ENCODE data around the gene CTNNA3.

Gene CTNNA3

DNA sequence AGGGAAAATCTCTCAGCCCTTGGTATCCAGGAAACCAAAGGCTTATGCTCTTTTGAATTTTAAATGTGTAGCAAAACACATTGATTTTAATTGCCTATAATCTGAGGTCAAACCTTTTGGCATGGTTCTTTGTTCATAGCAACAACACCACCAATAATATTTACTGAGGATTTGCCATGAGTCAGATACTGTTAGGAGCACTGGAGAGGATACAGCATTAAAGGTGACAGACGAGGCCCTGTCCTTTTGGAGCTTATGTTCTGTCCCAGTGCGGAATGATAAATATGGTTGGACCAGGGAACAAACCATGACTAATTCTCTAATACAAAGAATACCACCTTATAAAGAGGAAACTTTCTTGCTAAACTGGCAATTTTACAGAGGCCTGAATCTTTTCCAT is 176.6 kb downstream of the CTNNA3 start:
- no peak overlapping the region for H3K27ac Mint-ChIP-seq
- H3K4me3 Mint-ChIP-seq = no peak overlapping the region
- no peaks in the 10 kb centered on the region for H3K4me1 Mint-ChIP-seq
- H3K27me3 Mint-ChIP-seq = peaks cover 8% of the 10 kb centered on the region
- DNase-seq (no peak), ATAC-seq (no peak)
- H3K9me3 Mint-ChIP-seq = no peaks in the 10 kb centered on the region

GRCh38 chr10:67518756-67519155 is 177.2 kb downstream of the CTNNA3 start:
- DNase-seq (no peak), ATAC-seq (no peak)
- H3K9me3 Mint-ChIP-seq = no peaks in the 10 kb centered on the region
- no peak overlapping the region for H3K27ac Mint-ChIP-seq
- H3K27me3 Mint-ChIP-seq = peaks cover 8% of the 10 kb centered on the region
- no peaks in the 10 kb centered on the region for H3K4me1 Mint-ChIP-seq
- no peak overlapping the region for H3K4me3 Mint-ChIP-seq

DNA sequence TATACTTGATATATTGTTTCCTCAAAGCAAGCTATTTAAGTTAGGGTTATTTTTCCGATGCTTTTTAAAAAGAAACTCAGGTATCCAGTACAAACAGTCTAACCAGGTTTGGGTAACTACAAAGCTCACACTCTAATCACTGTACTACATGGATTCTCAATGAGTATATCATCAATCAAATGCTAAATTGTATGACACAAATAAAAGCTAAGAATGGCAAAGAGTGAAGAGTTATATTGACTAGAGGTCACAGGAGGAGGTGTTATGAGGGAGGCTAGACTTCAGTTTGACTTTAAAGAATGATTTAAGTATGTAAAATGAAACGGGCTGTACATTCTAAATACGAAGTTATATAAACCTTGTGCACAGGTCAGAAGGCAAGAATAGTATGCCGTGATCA is 178.0 kb downstream of the CTNNA3 start:
- Mint-ChIP-seq H3K4me1 (no peaks in the 10 kb centered on the region), H3K27me3 (peaks cover 8% of the 10 kb centered on the region), H3K27ac (no peak overlapping the region), H3K9me3 (no peaks in the 10 kb centered on the region), H3K4me3 (no peak overlapping the region)
- ATAC-seq (no peak), DNase-seq (no peak)

GRCh38 chr10:67506757-67507091 is 189.3 kb downstream of the CTNNA3 start:
- H3K27ac Mint-ChIP-seq = no peak overlapping the region
- DNase-seq (no peak), ATAC-seq (no peak)
- H3K9me3 Mint-ChIP-seq = peaks cover under 1 to 2% of the 10 kb centered on the region in 2 donors
- H3K27me3 Mint-ChIP-seq = no peaks in the 10 kb centered on the region
- H3K4me3 Mint-ChIP-seq = no peak overlapping the region
- no peaks in the 10 kb centered on the region for H3K4me1 Mint-ChIP-seq

- Mint-ChIP-seq H3K9me3 (peaks cover 5 to 7% of the 10 kb centered on the region in 2 donors), H3K27ac (no peak overlapping the region), H3K27me3 (no peaks in the 10 kb centered on the region), H3K4me3 (no peak overlapping the region), H3K4me1 (no peaks in the 10 kb centered on the region)
- DNase-seq (no peak), ATAC-seq (no peak)
These were observed 189.8 kb downstream of the CTNNA3 start for GRCh38 chr10:67506083-67506756.

DNA sequence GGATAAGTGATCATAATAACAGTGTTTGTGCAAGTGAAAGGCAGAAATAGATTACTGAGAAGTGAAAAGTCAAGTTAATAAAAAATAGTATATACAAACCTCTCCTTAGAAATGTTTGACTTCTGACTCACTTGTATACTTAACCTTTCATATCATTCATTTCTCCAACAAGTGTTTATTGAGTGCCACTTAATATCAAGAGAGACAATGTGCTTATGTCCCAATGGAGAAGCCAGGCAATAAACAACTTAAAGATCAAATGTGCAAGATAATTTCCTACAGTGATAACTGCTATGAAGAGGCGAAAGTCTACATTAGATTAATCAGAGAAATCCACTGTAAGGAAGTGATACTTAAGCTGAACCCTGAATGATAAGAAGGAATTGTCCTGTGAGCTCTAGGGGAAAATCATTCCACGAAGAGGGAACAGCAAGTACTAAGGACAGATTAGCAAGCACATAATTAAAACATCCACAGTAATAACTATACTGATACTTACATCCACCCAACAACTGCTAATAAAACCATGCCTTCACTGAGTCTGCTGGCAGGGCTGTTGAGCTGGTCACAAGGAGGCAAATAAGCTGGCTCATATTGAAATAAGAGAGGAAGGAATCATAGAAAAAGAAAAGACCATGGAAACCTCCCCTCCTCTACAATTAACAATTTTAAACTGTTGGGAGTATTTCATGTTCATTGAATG is 203.5 kb downstream of the CTNNA3 start:
- Mint-ChIP-seq H3K4me1 (no peaks in the 10 kb centered on the region), H3K9me3 (no peaks in the 10 kb centered on the region), H3K4me3 (no peak overlapping the region), H3K27me3 (peaks cover 5% of the 10 kb centered on the region), H3K27ac (no peak overlapping the region)
- DNase-seq = no peak
- no peak for ATAC-seq

DNA sequence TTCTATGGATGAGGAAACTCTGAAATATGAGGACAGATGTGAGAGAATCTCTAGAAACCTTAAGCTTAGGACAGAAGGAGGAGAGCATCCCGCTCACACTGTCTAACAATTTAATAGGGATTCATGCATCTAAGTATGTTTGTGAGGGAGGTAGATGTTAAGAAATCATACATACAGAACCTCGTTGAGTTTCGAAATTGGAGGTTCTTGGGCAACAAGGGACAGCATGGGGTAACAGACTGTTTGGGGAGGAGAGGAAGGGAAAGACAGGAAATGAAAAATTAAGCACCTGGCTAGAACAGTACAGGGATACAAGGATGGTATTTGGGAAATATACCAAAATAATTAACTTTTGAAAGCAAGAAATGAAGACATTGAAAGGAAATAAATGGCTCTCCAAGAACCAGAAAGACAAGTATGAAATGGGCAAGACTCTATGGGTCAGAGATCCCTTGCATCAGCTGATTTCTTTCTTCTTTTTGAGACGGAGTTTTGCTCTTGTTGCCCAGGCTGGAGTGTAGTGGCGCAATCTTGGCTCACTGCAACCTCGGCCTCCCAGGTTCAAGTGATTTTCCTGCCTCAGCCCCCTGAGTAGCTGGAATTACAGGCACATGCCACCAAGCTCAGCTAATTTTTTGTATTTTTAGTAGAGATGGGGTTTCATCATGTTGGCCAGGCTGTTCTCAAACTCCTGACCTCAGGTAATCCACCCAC is 207.9 kb downstream of the CTNNA3 start:
- H3K27ac Mint-ChIP-seq = no peak overlapping the region
- peaks cover 0 to 6% of the 10 kb centered on the region in 2 donors for H3K9me3 Mint-ChIP-seq
- H3K4me3 Mint-ChIP-seq = no peak overlapping the region
- H3K27me3 Mint-ChIP-seq = peaks cover 11% of the 10 kb centered on the region
- peaks cover 6% of the 10 kb centered on the region for H3K4me1 Mint-ChIP-seq
- DNase-seq (no peak), ATAC-seq (no peak)

GRCh38 chr10:67487199-67487598 is 208.8 kb downstream of the CTNNA3 start:
- Mint-ChIP-seq H3K9me3 (peaks cover 0 to 6% of the 10 kb centered on the region in 2 donors), H3K4me1 (peaks cover 6% of the 10 kb centered on the region), H3K27ac (no peak overlapping the region), H3K4me3 (no peak overlapping the region), H3K27me3 (peaks cover 11% of the 10 kb centered on the region)
- ATAC-seq = no peak
- DNase-seq = no peak

DNA sequence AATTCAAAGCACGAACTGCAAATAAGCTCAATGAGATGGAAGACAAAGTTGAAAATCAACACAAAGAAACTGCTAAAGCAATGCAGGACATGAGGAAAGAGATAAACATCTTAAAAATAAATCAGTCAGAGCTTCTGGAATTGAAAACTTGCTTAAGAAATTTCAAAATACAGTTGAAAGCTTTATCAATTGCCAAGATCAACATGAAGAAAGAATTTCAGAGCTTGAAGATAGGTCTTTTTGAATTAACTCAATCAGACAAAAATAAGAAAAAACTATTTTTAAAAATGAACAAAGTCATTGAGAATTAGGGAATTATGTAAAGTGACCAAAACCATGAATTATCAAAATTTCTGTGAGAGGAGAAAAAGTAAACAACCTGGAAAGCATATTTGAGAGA is 218.1 kb downstream of the CTNNA3 start:
- DNase-seq (no peak), ATAC-seq (no peak)
- Mint-ChIP-seq H3K27me3 (no peaks in the 10 kb centered on the region), H3K27ac (no peak overlapping the region), H3K4me3 (no peak overlapping the region), H3K4me1 (no peaks in the 10 kb centered on the region), H3K9me3 (peaks cover 18 to 25% of the 10 kb centered on the region in 2 donors)

DNA sequence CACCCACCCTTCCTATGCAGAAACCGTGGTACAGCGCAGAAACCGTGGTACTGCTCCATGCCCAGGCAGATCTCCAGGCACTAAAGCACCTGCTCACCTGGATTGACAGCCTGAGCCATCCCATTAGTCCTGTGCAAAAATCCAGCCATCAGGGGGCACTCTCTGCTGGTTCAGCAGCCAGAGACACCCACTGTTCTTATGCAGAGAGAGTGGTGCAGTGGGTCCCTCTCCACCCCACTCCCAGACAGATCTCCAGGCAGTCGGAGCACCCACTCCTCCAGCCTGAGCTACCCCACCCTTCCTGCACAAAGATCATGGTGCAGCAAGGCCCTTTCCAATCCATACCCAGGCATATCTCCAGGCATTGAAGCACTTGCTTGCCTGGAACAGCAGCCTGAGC is 219.8 kb downstream of the CTNNA3 start:
- peaks cover 18 to 25% of the 10 kb centered on the region in 2 donors for H3K9me3 Mint-ChIP-seq
- H3K4me1 Mint-ChIP-seq = no peaks in the 10 kb centered on the region
- DNase-seq = no peak
- ATAC-seq = no peak
- no peaks in the 10 kb centered on the region for H3K27me3 Mint-ChIP-seq
- H3K4me3 Mint-ChIP-seq = no peak overlapping the region
- no peak overlapping the region for H3K27ac Mint-ChIP-seq

DNA sequence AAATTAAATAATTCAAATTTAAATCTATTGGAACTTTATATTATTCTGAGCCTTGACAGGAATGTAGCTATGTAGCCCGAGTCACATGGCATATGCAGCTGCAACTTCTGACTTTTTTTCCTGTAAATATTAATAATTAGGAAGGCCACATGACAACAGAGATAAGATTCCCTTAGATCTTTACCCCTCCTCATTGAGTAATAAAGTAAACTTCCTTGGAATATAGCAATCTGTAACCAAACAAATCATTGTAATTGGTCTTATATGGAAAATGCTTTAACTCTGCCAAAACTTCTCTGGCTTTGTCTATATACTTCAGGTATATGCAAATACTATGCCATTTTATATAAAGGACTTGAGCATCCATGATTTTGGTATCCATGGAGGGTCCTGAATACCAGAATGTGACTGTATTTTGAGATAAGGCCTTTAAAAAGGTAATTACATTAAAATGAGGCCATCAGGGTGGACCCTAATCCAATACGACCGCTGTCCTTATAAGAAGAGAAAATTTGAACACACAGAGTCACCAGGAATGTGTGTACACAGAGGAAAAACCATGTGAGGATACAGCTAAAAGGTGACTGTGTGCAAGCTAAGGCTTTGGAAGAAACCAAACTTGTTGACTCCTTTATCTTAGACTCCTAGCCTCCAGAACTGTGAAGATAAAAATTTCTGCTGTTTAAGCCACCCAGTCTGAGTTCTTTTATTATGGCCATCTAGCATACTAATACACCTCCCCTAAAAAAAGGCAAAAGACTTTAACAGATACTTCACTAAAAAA is 222.0 kb downstream of the CTNNA3 start:
- no peak for ATAC-seq
- H3K27ac Mint-ChIP-seq = no peak overlapping the region
- peaks cover 17 to 25% of the 10 kb centered on the region in 2 donors for H3K9me3 Mint-ChIP-seq
- DNase-seq = no peak
- no peak overlapping the region for H3K4me3 Mint-ChIP-seq
- no peaks in the 10 kb centered on the region for H3K27me3 Mint-ChIP-seq
- H3K4me1 Mint-ChIP-seq = no peaks in the 10 kb centered on the region

DNA sequence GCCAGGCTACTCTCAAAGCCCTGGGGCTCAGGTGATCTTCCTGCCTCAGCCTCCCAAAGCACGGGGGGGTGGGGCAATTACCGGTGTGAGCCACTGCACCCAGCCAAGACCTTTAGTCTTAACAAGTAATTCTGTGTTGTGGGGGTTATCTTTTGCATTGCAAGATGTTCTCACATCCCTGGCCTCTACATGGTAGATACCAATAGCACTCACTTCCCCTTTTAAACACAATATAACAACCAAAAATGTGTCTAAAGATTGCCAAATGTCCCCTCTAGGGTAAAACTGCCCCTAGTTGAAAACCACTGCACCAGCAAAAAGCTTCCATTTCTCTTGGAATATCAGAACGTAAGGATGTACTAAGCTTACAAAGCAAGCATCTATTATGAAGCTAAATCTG is 225.0 kb downstream of the CTNNA3 start:
- H3K27ac Mint-ChIP-seq = no peak overlapping the region
- DNase-seq = no peak
- H3K9me3 Mint-ChIP-seq = peaks cover 0 to 4% of the 10 kb centered on the region in 2 donors
- no peaks in the 10 kb centered on the region for H3K4me1 Mint-ChIP-seq
- ATAC-seq = no peak
- H3K27me3 Mint-ChIP-seq = no peaks in the 10 kb centered on the region
- H3K4me3 Mint-ChIP-seq = no peak overlapping the region

DNA sequence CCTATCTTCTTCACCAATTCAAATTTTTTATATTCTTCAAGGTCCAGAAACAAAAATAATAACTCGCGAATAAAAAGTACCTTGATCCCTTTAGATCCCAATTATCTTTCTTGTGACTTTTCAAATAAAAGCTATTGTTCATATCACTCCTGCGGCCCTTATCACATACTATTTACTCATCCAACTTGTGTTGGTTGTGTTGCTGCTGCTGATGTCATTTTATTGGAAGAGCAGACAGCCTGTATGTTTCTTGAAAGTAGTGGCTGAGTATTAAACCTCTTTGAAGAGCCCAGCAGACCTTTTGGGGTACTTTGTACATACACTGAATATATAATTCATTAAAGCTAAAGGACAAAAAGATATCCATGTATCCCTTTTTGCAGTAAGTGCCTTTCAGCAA is 231.7 kb downstream of the CTNNA3 start:
- Mint-ChIP-seq H3K4me1 (no peaks in the 10 kb centered on the region), H3K27ac (no peak overlapping the region), H3K9me3 (no peaks in the 10 kb centered on the region), H3K4me3 (no peak overlapping the region), H3K27me3 (no peaks in the 10 kb centered on the region)
- no peak for DNase-seq
- ATAC-seq = no peak

DNA sequence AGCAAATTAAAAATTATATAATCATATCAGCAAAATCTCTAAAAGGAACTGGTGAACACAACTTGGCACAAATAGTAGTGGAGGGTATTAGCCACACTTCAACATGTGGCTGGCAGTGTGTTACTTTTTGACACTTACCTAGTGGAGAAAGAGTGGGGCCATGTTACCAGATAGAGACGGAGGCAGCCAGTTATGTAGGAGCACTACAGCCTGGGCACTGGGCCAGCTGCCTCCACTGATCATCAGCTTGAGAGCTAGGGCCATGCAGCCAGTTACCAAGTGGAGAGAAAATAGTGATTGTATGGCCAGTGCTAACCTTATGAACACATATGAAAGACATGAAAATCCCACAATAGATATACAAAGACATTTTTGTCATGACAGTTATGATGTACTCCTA is 243.1 kb downstream of the CTNNA3 start:
- ATAC-seq (no peak), DNase-seq (no peak)
- no peaks in the 10 kb centered on the region for H3K4me1 Mint-ChIP-seq
- peaks cover 4 to 16% of the 10 kb centered on the region in 2 donors for H3K9me3 Mint-ChIP-seq
- no peak overlapping the region for H3K27ac Mint-ChIP-seq
- H3K27me3 Mint-ChIP-seq = no peaks in the 10 kb centered on the region
- no peak overlapping the region for H3K4me3 Mint-ChIP-seq

DNA sequence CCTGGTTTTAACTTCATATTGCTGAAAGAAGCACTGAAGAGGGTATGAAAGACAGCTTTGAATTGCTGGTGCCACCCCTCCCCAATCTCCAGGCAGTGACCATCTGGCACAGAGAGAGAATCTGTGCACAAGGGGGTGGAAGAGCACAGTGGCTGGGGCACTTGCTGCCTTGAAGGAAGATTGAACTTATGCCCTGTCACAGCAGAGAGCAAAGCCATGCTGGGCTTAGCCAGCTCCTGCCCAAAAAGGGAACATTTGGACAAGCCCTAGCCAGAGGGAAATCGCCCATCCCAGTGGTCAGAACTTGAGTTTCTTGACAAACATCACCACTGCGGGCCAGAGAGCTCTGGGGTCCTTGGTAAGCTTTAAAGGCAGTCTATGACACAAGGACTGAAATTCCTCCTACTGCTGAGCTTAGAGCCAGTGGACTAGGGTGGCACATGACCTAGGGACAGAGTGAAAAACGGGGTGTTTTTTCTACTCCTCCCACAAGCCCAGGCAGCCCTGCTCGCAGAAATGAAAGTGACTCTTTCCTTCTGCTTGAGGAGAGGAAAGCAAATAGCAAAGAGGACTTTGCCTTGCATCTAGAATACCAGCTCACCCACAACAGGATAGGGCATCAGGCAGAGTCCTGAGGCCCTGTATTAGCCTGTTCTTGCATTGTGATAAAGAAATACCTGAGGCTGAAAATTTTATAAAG is 257.2 kb downstream of the CTNNA3 start:
- H3K27ac Mint-ChIP-seq = no peak overlapping the region
- H3K9me3 Mint-ChIP-seq = peaks cover 32 to 35% of the 10 kb centered on the region in 2 donors
- no peak for DNase-seq
- H3K27me3 Mint-ChIP-seq = no peaks in the 10 kb centered on the region
- H3K4me3 Mint-ChIP-seq = no peak overlapping the region
- no peaks in the 10 kb centered on the region for H3K4me1 Mint-ChIP-seq
- no peak for ATAC-seq

Data from stimulated activated naive CD8-positive, alpha-beta T cell treated with anti-CD3 and anti-CD28 coated beads, Interleukin-15, amount 100 ng/mL, for 72 hours (primary cell).